ENCODE measurements around the gene GALNT18. TPM values are rescaled to one million over a fixed set of nuclear protein-coding genes. Genes with fewer than 3 reads are reported as not detected.

GALNT18 gene
- total RNA-seq, 3 donors from 2014 or later (not counting 1 experiment from before 2014, with no cell fraction given), result 0.18 to 0.42 (median 0.38) TPM

DNA sequence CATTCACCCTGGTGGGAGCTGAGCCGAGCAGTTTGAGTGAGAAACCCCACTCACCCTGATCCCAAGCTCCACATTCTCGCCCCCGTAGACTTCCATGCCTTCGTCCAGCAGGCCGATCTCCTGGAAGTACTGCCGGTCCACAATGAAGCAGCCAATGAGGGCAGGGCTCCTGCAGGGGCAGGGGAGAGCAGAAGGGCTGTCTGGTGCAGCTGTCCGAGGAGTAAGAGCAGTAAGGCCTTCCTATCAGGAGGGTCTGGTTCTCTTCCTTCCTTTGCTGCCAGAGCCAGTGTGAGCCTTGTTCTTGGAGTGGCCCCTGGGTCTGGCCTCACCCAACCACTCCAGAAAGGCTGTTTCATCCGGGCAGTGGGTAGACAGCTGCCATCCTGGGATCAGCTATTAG, 249.3 kb downstream of the GALNT18 start:
- intact Hi-C loops (cut with micrococcal nuclease), result no loop called here
- H3K9me3 Mint-ChIP-seq, result peaks cover 0 to 3% of the 10 kb centered on the region in 2 donors
- H3K4me3 ChIP-seq (ENCODE audit: low read length), result no peak overlapping the region
- no peak for DNase-seq
- TF ChIP-seq, protein P1, sequence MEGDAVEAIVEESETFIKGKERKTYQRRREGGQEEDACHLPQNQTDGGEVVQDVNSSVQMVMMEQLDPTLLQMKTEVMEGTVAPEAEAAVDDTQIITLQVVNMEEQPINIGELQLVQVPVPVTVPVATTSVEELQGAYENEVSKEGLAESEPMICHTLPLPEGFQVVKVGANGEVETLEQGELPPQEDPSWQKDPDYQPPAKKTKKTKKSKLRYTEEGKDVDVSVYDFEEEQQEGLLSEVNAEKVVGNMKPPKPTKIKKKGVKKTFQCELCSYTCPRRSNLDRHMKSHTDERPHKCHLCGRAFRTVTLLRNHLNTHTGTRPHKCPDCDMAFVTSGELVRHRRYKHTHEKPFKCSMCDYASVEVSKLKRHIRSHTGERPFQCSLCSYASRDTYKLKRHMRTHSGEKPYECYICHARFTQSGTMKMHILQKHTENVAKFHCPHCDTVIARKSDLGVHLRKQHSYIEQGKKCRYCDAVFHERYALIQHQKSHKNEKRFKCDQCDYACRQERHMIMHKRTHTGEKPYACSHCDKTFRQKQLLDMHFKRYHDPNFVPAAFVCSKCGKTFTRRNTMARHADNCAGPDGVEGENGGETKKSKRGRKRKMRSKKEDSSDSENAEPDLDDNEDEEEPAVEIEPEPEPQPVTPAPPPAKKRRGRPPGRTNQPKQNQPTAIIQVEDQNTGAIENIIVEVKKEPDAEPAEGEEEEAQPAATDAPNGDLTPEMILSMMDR (IDR thresholded peaks at IDR 0.05), result no peak
- no peaks in the 10 kb centered on the region for H3K4me1 Mint-ChIP-seq
- H3K36me3 ChIP-seq (ENCODE audit: control insufficient read depth, insufficient read depth, low read length), result no peaks in the 10 kb centered on the region
- H3K9me3 ChIP-seq (ENCODE audit: control insufficient read depth, insufficient read depth, low read length), result no peaks in the 10 kb centered on the region
- no peaks in the 10 kb centered on the region for H3K36me3 Mint-ChIP-seq
- no peak overlapping the region for H3K4me3 Mint-ChIP-seq
- WGBS (ENCODE audit: insufficient coverage), result 92% methylated on average over 8 of the region's 8 CpGs
- H3K27me3 ChIP-seq (ENCODE audit: control insufficient read depth, insufficient read depth, low read length), result no peaks in the 10 kb centered on the region
- ATAC-seq, result no peak
- no peak overlapping the region for H3K27ac ChIP-seq (ENCODE audit: low read length)
- peaks cover 3 to 17% of the 10 kb centered on the region in 2 donors for H3K27me3 Mint-ChIP-seq (ENCODE audit: low read depth in 2 of 2)
- no peak overlapping the region for H3K27ac Mint-ChIP-seq
- no peaks in the 10 kb centered on the region for H3K4me1 ChIP-seq (ENCODE audit: control insufficient read depth, insufficient read depth, low read length)

DNA sequence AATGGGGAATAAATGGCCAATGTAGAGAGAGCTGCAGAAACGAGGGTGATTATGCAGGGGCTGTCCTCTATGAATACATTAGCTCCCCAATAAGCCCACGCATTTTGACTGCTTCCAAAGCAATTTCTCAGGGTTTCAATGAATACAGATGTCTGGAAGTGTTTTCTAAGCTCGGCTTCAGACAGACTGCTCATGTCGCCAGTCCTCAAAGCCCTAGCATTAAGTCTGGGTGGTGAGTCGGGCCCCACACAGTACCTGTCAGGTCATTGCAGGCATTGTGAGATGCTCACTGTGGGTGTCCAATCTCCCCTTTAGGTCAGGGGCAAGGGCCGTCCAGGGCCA, 250.9 kb downstream of the GALNT18 start:
- Mint-ChIP-seq H3K4me1 (no peaks in the 10 kb centered on the region), H3K9me3 (peaks cover 0 to 3% of the 10 kb centered on the region in 2 donors), H3K4me3 (no peak overlapping the region), H3K27me3 (ENCODE audit: low read depth in 2 of 2) (peaks cover 3 to 21% of the 10 kb centered on the region in 2 donors), H3K27ac (no peak overlapping the region), H3K36me3 (no peaks in the 10 kb centered on the region)
- Histone ChIP-seq H3K27me3 (ENCODE audit: control insufficient read depth, insufficient read depth, low read length) (no peaks in the 10 kb centered on the region), H3K36me3 (ENCODE audit: control insufficient read depth, insufficient read depth, low read length) (no peaks in the 10 kb centered on the region), H3K4me1 (ENCODE audit: control insufficient read depth, insufficient read depth, low read length) (no peaks in the 10 kb centered on the region), H3K27ac (ENCODE audit: low read length) (no peak overlapping the region), H3K9me3 (ENCODE audit: control insufficient read depth, insufficient read depth, low read length) (no peaks in the 10 kb centered on the region), H3K4me3 (ENCODE audit: low read length) (no peak overlapping the region)
- intact Hi-C loops (cut with micrococcal nuclease), result no loop called here
- no peak for DNase-seq
- TF ChIP-seq, protein P1 (IDR thresholded peaks at IDR 0.05), result no peak
- no peak for ATAC-seq
- 75% methylated on average over 6 of the region's 6 CpGs for WGBS (ENCODE audit: insufficient coverage)

DNA sequence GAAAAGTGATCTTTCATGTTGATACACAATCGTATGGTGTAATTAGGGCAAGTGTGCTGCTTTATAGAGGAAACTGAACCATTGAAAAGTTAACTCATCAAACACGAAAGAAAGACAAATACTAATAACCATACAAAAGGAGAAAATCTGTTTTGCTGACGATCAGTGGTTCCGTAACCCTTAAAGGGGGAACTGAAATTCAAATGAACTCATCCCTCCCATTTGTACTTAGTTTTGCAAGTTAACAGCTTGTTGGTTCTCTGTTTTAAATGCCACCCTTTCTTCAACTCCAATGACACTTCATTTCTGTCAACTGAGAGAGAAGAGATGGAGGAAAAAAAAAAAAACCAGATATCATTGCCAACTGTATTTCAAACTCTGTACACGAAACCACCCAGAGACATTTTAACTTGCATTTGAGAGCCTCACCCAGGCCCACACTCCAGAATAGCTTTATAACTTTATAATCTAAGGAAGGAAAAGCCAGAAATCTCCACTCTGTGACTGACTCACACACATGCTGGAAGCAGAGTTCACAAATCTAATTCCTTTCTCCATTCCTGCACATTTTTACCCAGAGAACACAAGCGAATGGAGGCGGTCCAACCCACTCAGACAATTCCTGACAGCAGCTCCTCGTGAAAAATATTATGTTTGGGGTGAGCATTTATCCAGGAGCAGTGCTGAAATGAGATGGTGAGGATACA, 251.4 kb downstream of the GALNT18 start:
- Mint-ChIP-seq H3K9me3 (peaks cover 0 to 3% of the 10 kb centered on the region in 2 donors), H3K27me3 (ENCODE audit: low read depth in 2 of 2) (peaks cover 3 to 21% of the 10 kb centered on the region in 2 donors), H3K4me1 (no peaks in the 10 kb centered on the region), H3K4me3 (no peak overlapping the region), H3K27ac (no peak overlapping the region), H3K36me3 (no peaks in the 10 kb centered on the region)
- Histone ChIP-seq H3K27me3 (ENCODE audit: control insufficient read depth, insufficient read depth, low read length) (no peaks in the 10 kb centered on the region), H3K4me1 (ENCODE audit: control insufficient read depth, insufficient read depth, low read length) (no peaks in the 10 kb centered on the region), H3K36me3 (ENCODE audit: control insufficient read depth, insufficient read depth, low read length) (no peaks in the 10 kb centered on the region), H3K9me3 (ENCODE audit: control insufficient read depth, insufficient read depth, low read length) (no peaks in the 10 kb centered on the region), H3K27ac (ENCODE audit: low read length) (no peak overlapping the region), H3K4me3 (ENCODE audit: low read length) (no peak overlapping the region)
- DNase-seq (no peak), ATAC-seq (no peak)
- intact Hi-C loops (cut with micrococcal nuclease), result no loop called here
- TF ChIP-seq, protein P1 (IDR thresholded peaks at IDR 0.05), result no peak
- 85% methylated on average over 7 of the region's 8 CpGs for WGBS (ENCODE audit: insufficient coverage)

DNA sequence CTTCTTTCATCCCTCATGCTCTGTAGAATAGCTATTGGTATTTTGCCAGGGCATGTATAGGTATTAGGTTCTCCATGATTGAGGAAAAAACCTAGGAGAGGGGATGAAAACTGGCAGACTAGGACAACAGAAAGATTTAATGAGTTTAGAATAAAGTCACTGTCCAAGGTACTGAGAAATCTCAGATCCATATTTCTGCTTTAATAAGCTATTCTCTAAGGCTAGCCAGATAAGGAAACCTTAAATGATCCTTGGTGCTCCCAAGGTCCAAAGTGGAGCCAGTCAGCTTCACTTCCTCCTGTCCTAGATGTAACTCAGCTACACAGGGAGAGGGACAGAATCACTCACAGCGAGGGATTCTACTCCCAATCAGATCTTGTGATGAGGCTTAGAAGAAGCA, 255.0 kb downstream of the GALNT18 start:
- TF ChIP-seq, protein P1 (IDR thresholded peaks at IDR 0.05), result no peak
- no peak overlapping the region for H3K4me3 Mint-ChIP-seq
- peaks cover 0 to 3% of the 10 kb centered on the region in 2 donors for H3K9me3 Mint-ChIP-seq
- no peak overlapping the region for H3K27ac Mint-ChIP-seq
- Histone ChIP-seq H3K36me3 (ENCODE audit: control insufficient read depth, insufficient read depth, low read length) (no peaks in the 10 kb centered on the region), H3K27me3 (ENCODE audit: control insufficient read depth, insufficient read depth, low read length) (no peaks in the 10 kb centered on the region), H3K9me3 (ENCODE audit: control insufficient read depth, insufficient read depth, low read length) (no peaks in the 10 kb centered on the region), H3K4me3 (ENCODE audit: low read length) (no peak overlapping the region), H3K27ac (ENCODE audit: low read length) (no peak overlapping the region), H3K4me1 (ENCODE audit: control insufficient read depth, insufficient read depth, low read length) (no peaks in the 10 kb centered on the region)
- intact Hi-C loops (cut with micrococcal nuclease), result no loop called here
- peaks cover 5 to 35% of the 10 kb centered on the region in 2 donors for H3K27me3 Mint-ChIP-seq (ENCODE audit: low read depth in 2 of 2)
- no peaks in the 10 kb centered on the region for H3K4me1 Mint-ChIP-seq
- ATAC-seq (no peak), DNase-seq (no peak)
- H3K36me3 Mint-ChIP-seq, result no peaks in the 10 kb centered on the region
- 100% methylated on average over 1 of the region's 1 CpG for WGBS (ENCODE audit: insufficient coverage)

Measured in natural killer cell (primary cell).